CD1c-positive myeloid dendritic cell (primary cell): ENCODE results near the gene SH2D1A.
"Not testable (repeated sequence)": the region's sequence is repeated elsewhere in the genome, so short reads cannot be mapped to it uniquely, and the experiment has no call there.

Source experiments
- DNase-seq: peaks from one replicate; pipeline ENCODE4 v3.0.0-alpha.2; 2016; ENCODE audit errors: extremely low spot score

SH2D1A gene

GRCh38 chrX:124354648-124355047, 8.3 kb downstream of the SH2D1A start:
- no peak for DNase-seq

DNA sequence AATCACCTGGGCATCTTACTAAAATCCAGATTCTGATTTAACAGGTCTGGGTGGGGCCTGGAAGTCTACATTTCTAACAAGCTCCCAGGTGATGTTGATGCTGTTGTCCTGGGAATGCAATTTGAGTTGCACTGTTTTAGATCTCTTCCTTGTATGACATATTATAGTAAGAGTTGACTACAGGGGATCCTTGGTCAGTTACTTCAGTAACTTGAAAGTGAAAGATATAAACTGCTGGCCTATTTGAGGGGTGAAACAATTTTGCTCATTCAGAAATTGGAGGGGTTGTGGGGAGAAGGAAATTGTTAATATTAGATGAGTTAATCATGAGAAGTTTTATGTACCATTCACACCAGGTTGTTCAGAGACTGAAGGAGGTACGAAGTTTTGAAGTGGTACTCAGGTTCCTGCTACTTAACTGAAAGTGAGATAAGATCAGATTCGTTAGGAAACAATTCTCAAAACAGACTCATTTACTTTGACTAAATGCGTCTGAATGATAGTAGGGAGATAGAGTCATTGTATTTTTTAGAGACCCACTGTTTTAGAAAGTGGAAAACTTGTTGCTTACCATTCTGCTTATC, 12.5 kb downstream of the SH2D1A start:
- no peak for DNase-seq

DNA sequence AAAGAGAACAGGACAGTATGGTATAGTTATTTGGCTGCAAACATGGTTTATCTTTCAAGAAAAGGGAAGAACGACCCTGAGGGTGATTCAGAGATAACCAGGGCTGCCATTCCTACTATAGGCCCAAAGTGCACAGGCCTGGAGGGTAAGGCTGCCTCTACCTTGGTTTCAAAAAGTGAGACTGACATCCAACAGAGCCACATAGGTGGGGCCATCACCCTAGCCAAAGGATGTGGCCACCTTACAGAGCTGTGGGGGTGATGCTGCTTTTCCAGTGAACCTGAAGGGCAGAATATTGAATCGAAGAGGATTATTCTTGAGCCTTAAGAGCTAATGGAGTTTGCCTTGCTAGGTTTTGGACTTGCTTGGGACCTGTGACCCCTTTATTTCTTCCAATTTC, 15.7 kb downstream of the SH2D1A start:
- no peak for DNase-seq

DNA sequence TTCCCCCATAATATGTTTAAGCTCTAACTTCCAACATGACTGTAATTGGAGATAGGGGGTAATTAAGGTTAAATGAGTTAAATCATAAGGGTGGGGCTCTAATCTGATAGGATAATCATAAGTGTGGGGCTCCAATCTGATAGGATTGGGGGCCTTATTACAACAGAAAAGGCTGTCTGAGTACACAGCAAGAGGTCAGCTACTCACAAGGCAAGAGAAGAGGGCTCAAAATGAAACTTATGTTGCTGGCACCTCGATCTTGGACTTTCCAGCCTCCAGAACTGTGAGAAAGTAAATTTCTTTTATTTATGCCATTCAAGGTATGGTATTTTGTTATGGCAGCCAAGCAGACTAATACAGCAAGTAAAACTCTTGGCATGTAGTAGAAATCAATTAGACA, 16.4 kb downstream of the SH2D1A start:
- DNase-seq: no peak

DNA sequence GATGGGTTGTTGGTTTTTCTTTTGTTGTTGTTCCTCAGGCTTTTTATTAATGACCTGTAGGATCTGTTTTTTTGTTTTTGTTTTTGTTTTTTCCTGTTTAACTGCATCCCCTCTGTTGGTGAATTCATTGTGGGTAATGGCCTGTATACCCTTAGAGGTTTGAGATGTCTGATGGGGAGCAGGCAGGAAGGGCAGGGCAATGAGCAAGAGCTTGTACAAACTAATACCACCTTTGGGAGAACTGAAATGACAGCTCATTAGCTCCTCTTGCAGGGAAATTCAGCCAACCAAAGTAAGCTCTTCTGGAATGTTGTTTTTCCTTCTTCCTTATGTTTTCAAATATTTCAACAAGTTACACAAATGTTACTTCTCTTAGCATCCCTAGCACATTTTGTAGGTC, 23.4 kb downstream of the SH2D1A start:
- DNase-seq: no peak

DNA sequence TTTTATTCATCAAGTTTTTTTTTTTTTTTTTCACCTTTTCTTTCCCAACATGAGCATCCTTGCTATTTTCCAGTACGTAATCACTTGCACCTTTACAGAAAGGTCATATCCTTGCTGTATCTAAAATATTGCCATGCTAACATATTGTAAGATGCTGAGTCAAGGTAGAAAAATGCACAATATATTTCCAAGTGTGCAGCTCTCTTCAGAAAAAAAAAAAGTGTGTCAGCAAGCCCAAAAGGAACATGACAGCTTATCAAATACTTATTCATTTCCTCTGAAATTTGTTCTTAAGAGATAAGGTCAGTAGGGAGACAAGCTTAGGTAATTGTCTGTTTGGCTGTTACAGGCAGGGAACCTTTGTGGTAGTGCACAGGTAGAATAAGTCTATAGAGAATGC, 27.0 kb downstream of the SH2D1A start:
- DNase-seq: no peak

- no peak for DNase-seq
These were observed 32.3 kb downstream of the SH2D1A start for GRCh38 chrX:124378643-124379042.

DNA sequence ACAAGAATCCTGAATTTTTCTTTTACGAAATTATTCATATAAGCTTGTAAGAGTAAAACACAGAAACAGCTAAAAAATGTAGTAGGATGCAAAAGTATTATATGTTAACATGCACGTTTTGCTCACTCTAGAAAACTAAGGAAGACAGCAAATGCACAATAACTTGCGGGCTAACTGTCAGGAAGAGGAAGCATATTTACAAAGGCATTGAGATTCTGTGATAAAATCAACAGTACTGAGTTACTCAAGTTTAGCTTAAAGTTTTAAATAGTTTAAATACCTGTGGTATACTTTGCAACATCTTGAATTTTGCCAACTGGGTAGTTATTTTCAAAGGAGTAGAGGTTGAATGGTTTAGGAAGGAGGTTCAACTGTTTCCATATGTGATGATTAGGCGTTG, 37.0 kb downstream of the SH2D1A start:
- DNase-seq: no peak

DNA sequence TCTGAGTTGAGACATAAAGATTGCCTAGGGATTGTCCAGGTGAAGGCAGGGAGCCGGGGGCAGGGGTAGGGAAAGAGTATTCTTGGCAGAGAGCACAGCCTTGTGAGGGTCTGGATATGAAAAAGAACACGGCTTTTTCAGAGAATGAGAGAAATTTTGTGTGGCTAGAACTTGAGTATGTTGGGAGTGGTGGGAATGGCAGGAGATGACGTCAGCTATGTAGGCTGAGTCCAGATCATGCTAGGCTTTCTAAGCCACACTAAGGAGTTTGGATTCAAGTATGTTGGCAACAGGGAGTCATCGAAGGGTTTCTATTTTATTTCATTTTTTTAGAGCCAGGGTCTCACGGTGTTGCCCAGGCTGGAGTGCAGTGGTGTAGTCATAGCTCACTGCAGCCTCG, 40.0 kb downstream of the SH2D1A start:
- DNase-seq: no peak

DNA sequence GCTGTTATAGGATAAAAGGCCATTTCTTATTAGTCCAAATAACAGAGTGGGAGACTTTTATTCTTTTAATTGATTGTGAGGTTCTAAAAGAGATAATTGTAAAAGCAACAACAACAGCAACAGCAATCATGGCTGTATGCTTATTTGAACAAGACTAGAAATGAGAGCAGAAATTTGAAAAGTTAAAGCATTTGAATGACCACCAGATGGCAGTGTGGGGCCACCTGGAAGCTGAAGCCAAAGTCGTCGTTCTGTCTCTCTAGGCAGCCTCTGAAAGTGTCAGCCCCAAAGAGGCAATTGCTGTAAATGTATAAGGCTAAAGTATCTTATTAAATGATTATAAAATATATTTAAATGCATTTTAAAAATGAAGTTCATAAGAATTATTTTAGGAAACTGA, 42.2 kb downstream of the SH2D1A start:
- peak; percentile 41 for DNase-seq

DNA sequence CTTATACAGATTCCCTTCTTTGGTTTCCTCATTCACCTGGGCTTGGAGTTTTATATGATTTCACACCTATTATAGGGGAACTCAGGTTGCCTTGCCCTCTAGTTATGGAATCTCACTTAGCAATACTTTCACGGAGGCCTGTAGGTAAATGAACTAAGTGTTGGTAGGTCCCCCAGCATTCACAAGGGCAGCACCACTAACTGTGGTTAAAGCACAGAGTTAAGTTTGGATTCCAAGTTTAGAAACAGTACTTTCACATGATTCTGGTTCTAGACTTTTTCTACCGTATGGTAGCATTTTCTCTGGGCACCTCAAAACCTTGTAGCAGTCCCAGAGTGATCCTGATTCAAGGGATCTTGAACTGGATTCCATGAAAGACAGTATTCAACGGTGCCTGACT, 46.4 kb downstream of the SH2D1A start:
- no peak for DNase-seq

GRCh38 chrX:124393238-124393637, 46.9 kb downstream of the SH2D1A start:
- no peak for DNase-seq

GRCh38 chrX:124393659-124394058, 47.3 kb downstream of the SH2D1A start:
- DNase-seq: no peak

DNA sequence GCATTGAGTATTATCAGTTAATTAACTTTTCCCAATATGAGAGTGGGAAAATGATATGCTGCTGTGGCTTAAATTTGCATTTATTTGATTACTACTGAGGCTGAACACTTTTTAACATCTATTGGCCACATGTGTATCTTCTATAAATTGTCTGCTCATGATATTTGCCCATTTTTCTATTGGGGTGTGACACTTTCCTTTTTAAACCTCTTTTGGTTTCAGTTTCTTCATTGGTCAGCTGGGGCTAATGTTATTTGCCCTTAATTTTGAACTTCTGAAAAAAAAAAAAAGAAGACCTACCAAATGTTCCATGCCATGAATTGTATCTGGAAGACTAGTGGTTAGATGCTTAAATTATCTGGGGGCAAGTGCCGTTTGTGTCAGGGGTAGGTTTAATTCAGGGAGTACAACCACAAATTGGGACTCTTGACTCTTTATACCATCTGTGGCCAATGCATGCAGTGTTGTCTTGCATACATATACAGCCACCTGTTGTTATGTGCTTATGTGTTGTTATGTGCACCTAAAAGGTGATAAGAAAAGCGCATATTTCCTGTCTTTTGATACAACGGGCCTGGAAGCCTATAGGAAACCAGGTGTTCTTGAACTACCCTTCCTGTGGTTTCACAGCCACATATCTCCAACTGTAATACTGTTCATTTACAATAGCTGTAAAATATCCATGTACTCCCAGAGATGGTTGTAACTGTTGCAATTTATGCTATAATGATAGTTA, 49.0 kb downstream of the SH2D1A start:
- no peak for DNase-seq

DNA sequence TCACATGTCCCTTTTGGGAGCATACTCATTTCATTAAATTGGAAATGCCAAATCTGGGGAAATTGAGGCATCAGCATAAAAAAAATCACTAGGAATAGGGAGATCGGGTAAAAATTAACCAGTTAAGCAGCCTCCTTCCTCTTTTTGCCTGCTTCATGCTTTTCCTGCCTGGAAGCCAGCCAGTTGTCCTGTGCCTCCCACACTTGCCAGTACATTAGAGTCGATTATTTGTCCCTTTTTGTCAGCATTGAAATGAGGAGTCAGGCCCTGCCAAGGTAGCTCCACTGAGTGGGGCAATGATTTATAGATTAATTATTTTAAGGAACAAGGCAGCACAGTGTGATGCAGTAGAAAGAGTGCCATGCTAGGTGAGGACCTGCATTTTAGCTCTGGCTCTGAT, 55.3 kb downstream of the SH2D1A start:
- DNase-seq: no peak

DNA sequence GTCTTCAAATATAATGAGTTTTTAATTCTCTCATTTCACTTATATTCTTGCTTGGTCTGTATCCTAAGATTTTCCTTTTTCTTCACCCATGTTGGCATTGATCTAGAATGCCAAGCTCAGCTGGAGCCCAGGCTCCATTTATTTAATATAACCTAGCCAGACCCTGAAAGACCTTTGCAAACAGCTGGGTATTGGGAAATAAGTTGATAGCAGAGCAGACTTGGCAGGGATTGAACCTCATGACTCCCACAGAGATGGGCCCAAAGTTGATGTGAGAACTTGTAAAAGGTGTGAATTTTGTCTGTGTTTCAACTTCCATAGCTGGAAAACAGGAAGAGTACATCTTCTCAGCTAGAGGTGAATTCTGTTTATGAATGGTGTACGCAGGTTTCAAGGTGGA, 59.5 kb downstream of the SH2D1A start:
- no peak for DNase-seq

DNA sequence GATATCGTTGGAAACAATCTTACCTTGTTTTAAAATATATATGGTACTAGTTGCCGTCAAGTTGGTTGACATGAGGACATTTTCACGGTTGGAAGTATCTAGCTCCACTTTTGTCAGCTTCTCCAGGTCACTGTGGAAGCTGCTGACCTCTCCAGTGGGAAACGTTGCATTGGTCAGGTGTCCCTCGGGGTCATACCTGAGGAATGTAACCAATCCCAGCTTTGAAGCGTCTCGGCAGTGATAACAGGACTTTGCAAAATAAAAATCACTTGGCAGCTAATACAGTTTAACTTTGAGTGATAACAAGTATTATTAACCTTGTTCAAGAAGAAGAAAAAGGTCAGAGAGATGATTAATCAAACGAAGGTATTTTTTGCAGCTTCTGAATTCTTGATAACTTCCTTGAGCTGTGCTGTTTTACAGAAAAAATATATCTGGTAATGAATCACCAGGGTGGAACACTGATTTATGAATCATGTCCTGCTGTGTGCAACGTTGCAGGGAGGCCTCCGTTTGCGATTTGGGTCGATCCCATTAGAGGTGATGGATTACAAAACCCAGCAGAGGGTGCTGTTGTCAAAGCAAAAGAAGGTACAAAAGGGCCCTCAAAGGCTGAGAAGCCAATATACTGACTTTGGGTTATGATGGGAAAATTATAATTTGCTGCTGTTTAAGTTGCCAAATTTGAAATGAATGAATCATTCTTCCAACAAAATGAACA, 60.1 kb downstream of the SH2D1A start:
- DNase-seq: peak; percentile 51

DNA sequence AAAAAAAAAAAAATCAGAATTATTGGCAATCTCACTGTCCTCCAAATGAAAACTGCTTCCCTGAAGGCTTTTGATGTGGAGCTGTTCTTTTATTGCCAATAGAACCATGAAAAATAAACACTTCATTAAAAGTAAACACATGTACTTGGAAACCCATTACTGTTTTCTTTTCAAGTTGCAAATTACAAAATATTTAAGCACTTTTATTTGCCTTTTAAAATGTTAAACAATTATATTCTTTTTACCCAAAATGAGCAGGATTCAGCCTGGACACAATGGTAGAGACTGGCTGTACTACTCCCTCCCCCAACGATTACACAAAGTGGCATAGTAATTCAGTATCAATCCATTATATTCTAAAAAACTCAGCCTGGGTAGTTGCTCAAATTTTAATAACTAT, 60.9 kb downstream of the SH2D1A start:
- no peak for DNase-seq

DNA sequence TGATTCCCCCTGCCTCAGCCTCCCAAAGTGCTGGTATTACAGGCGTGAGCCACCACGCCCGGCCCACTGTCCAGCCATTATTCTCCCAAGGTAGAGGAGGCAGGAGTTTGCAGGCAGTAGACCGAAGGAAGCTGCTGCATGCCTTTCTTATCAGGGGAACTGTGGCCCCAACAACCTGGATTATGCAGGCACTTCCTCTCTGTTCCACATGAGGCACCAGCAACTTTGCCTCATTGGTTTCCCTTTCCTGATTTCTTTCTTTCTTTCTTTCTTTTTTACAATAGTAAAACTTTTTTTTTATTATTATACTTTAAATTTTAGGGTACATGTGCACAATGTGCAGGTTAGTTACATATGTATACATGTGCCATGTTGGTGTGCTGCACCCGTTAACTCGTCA, 62.0 kb downstream of the SH2D1A start:
- DNase-seq: not testable (repeated sequence)

DNA sequence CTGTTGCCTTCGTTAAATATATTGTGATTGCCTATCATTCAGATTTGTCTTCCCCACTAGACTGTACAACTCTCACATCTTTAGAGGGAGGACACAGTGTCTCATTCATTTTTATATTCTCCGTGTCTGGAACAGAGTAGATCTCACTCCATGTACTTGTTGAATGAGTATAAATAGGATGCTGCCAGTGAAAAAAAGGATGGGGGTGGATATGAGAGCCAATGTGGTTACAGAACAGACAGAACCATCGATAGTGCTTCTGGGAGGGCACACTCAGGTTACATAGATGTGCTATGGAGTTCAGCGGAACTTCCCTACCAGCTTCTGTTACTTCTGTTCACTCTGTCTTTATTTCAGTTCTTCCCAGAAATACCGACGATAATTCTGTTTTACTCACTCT, 66.9 kb downstream of the SH2D1A start:
- DNase-seq: no peak

DNA sequence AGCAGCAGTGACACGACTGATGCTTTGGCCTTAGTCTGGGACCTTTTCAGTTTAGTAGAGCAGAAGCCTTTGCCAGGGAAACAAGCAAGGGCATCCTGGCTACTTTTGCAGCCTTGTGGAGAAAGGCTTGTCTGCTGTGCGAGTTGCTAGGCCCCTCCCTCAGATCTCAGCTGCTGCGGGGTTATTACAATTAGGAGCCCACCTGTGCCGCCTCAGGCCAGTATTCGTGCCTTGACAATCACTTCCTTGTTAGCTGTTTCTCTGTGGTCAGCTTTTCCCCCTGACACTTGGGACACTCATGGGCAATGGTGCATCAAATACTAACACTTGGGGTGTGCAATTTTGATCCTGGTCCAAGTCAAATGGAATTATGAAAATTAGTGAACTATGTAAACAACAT, 67.9 kb downstream of the SH2D1A start:
- no peak for DNase-seq

GRCh38 chrX:124415115-124415800, 68.9 kb downstream of the SH2D1A start:
- DNase-seq: peak; percentile 3
